ENCODE results near the gene GLTP.

GRCh38 chr12:109871668-109872314, 8.6 kb downstream of the GLTP start:
- TF ChIP-seq EZH2 (IDR thresholded peaks at IDR 0.05; ENCODE audit: insufficient read depth, poor library complexity, severe bottlenecking) (no peak), EZH2phosphoT487 (IDR thresholded peaks at IDR 0.05; ENCODE audit: insufficient read depth, low read depth) (no peak)
